ENCODE measurements around the gene DHRS7. TPM values are rescaled to one million over a fixed set of nuclear protein-coding genes. Genes with fewer than 3 reads are reported as not detected.

Gene DHRS7
- total RNA-seq (2014; rRNA removed; shearing (Covaris generic)) (39.3 and 46.4 TPM in 2 replicates), polyA plus RNA-seq (2016; fragmentation: Nextera tagmentation; extraction: Ambion mirVana) (34.4 and 39.4 TPM in 2 replicates)
- long read RNA-seq, transcript DHRS7-209 (7 exons, 1,322 nt) = major isoform, 49 of 51 reads
- long read RNA-seq, partial matches to known transcripts = 0 of 51 reads
- long read RNA-seq, other reads (novel, unspliced or antisense) = 0 of 51 reads

GRCh38 chr14:60164712-60165546 is at the start of gene DHRS7:
DHRS7 (minus strand) TSS chr14:60165398; CDS start chr14:60165309, 89 bp downstream.
- peak; percentile 96 for ATAC-seq

GRCh38 chr14:60214415-60215126 is 49.4 kb upstream of the DHRS7 start:
- peak overlapping the region; percentile 75; the same call in 1 of the 2 replicates for H2AFZ ChIP-seq
- Mint-ChIP-seq H3K9me3 (no peaks in the 10 kb centered on the region), H3K27ac (no peak overlapping the region), H3K36me3 (ENCODE audit: low read depth) (no peaks in the 10 kb centered on the region), H3K27me3 (ENCODE audit: insufficient read depth, low read depth, poor library complexity) (peaks cover 3% of the 10 kb centered on the region), H3K4me3 (no peak overlapping the region), H3K4me1 (peaks cover 9% of the 10 kb centered on the region)
- no peaks in the 10 kb centered on the region for H3F3A ChIP-seq (replicated peaks; ENCODE audit: low read depth)
- H3K79me2 ChIP-seq (replicated peaks; ENCODE audit: insufficient read depth) = no peaks in the 10 kb centered on the region
- no peak for DNase-seq (ENCODE audit: low spot score)
- no peak for ATAC-seq
- H3K4me3 ChIP-seq = no peak overlapping the region
- H3K4me2 ChIP-seq = no peak overlapping the region
- H3K27ac ChIP-seq (ENCODE audit: low read depth) = no peak overlapping the region
- no peaks in the 10 kb centered on the region for H4K20me1 ChIP-seq (replicated peaks; ENCODE audit: insufficient read depth)
- H3K9me2 ChIP-seq (ENCODE audit: insufficient read depth) = no peaks in the 10 kb centered on the region; the same call in 1 of the 2 replicates
- no peaks in the 10 kb centered on the region for H3K36me3 ChIP-seq (ENCODE audit: insufficient read depth)
- H3K4me1 ChIP-seq (ENCODE audit: insufficient read depth) = peaks cover 16% of the 10 kb centered on the region; the same call in 1 of the 2 replicates
- H3K27me3 ChIP-seq (ENCODE audit: insufficient read depth) = no peaks in the 10 kb centered on the region
- no peak for TF ChIP-seq ZNF331 (CRISPR knock-in tag; IDR thresholded peaks at IDR 0.05; ENCODE audit: low read depth)
- no peak for TF ChIP-seq STAT1 (IDR thresholded peaks at IDR 0.05; ENCODE audit: unreplicated experiment)
- no peak for TF ChIP-seq ZNF462 (CRISPR knock-in tag; IDR thresholded peaks at IDR 0.05)
- TF ChIP-seq EZH2 (IDR thresholded peaks at IDR 0.05; ENCODE audit: low read depth, unreplicated experiment) = no peak

More at GRCh38 chr14:60164712-60165546, at the start of gene DHRS7:
- Histone ChIP-seq H3K27ac (ENCODE audit: low read depth) (no peak within 1 kb of the TSS), H2AFZ (peak within 1 kb of the TSS; percentile 92), H3K9me2 (ENCODE audit: insufficient read depth) (no peaks in the 10 kb centered on the region), H3K79me2 (replicated peaks; ENCODE audit: insufficient read depth) (0 out of 2 replicates have a peak, but pooled peaks cover 8% of the 10 kb centered on the region), H3K4me2 (peak within 1 kb of the TSS; percentile 89), H3K36me3 (ENCODE audit: insufficient read depth) (no peaks in the 10 kb centered on the region), H3K4me3 (peak within 1 kb of the TSS; percentile 67), H3F3A (replicated peaks; ENCODE audit: low read depth) (no peaks in the 10 kb centered on the region), H3K4me1 (ENCODE audit: insufficient read depth) (peaks cover 28% of the 10 kb centered on the region), H4K20me1 (replicated peaks; ENCODE audit: insufficient read depth) (no peaks in the 10 kb centered on the region; the same call in 1 of the 2 replicates), H3K27me3 (ENCODE audit: insufficient read depth) (peaks cover 15% of the 10 kb centered on the region; the same call in 1 of the 2 replicates)
- no peak for TF ChIP-seq EZH2phosphoT487 (IDR thresholded peaks at IDR 0.05; ENCODE audit: unreplicated experiment)
- TF ChIP-seq POLR2AphosphoS5 (IDR thresholded peaks at IDR 0.05; ENCODE audit: low read depth) = peak; percentile 62
- TF ChIP-seq CTCF (conservative IDR thresholded peaks at IDR 0.05; ENCODE audit: low read depth in 2 of 2) = peak in 1 of 2 experiments; percentile 47; a peak in 2 of 4 replicates
- TF ChIP-seq CREB1 (CRISPR knock-in tag; IDR thresholded peaks at IDR 0.05; ENCODE audit: low read depth) = 0 out of 2 replicates have a peak, but pooled peaks have one; percentile 40
- Mint-ChIP-seq H3K27ac (peak within 1 kb of the TSS; percentile 81; the same call in 1 of the 2 replicates), H3K4me1 (peaks cover 22% of the 10 kb centered on the region), H3K9me3 (no peaks in the 10 kb centered on the region), H3K36me3 (ENCODE audit: low read depth) (no peaks in the 10 kb centered on the region; the same call in 2 of the 3 replicates), H3K4me3 (peak within 1 kb of the TSS; percentile 95), H3K27me3 (ENCODE audit: insufficient read depth, low read depth, poor library complexity) (peaks cover 3% of the 10 kb centered on the region)
- DNase-seq (ENCODE audit: low spot score) = peak; percentile 77
